ENCODE data around the gene OR2AG1.

DNA sequence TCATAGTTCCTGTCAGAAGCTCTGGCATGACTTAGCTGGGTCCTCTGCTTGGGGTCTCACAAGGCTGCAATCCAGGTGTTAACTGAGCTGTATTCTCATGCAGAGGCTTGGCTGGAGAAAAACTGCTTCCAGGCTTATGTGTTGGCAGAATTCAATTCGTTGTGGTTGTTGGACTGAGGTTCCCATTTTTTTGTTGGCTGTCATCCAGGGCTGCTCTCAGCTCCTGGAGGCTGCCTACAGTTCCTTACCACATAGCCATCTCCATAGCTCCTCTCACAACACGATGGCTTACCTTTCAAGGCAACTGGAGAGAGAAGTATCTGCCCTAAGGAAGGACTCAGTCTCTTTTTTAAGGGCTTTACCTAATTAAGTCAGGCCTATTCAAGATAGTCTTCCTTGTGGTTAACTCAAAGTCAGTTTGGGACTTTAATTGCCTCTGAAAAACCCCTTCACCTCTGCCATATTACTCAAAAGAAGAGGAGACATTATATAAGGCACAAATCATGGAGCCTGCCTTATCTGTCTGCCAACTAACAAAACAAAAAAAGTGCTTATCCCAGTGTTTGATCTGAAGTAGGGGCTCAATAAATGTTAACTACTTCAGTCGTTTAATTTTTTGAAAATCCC is 46.2 kb upstream of the OR2AG1 start:
- TF ChIP-seq, protein P1, sequence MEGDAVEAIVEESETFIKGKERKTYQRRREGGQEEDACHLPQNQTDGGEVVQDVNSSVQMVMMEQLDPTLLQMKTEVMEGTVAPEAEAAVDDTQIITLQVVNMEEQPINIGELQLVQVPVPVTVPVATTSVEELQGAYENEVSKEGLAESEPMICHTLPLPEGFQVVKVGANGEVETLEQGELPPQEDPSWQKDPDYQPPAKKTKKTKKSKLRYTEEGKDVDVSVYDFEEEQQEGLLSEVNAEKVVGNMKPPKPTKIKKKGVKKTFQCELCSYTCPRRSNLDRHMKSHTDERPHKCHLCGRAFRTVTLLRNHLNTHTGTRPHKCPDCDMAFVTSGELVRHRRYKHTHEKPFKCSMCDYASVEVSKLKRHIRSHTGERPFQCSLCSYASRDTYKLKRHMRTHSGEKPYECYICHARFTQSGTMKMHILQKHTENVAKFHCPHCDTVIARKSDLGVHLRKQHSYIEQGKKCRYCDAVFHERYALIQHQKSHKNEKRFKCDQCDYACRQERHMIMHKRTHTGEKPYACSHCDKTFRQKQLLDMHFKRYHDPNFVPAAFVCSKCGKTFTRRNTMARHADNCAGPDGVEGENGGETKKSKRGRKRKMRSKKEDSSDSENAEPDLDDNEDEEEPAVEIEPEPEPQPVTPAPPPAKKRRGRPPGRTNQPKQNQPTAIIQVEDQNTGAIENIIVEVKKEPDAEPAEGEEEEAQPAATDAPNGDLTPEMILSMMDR (IDR thresholded peaks at IDR 0.05) = no peak
- no peak for TF ChIP-seq POLR2A (IDR thresholded peaks at IDR 0.05)
